Eye (tissue), 1 donor: Measurements from ENCODE around the gene CUX1.

Experiments
- DNase-seq: peaks from one replicate; pipeline ENCODE4 v3.0.0-alpha.2; 2015

The CUX1 gene

GRCh38 chr7:102081244-102081627, 263.8 kb downstream of the CUX1 start:
- DNase-seq = no peak

GRCh38 chr7:102082693-102083368, 265.4 kb downstream of the CUX1 start:
- no peak for DNase-seq

GRCh38 chr7:102085218-102085772, 267.9 kb downstream of the CUX1 start:
- DNase-seq = no peak

- DNase-seq = no peak
Measured at GRCh38 chr7:102089175-102090098, 272.0 kb downstream of the CUX1 start.

GRCh38 chr7:102093599-102094315, 276.3 kb downstream of the CUX1 start:
- DNase-seq = no peak

- DNase-seq = peak; percentile 36
Measured at GRCh38 chr7:102094316-102094650, 276.9 kb downstream of the CUX1 start.

- DNase-seq = peak; percentile 65
Measured at GRCh38 chr7:102095321-102096011, 278.0 kb downstream of the CUX1 start.

- DNase-seq = no peak
Measured at GRCh38 chr7:102096012-102096332, 278.5 kb downstream of the CUX1 start.

GRCh38 chr7:102096706-102097427, 279.4 kb downstream of the CUX1 start:
- no peak for DNase-seq

GRCh38 chr7:102097601-102098161, 280.3 kb downstream of the CUX1 start:
- DNase-seq = peak; percentile 70

GRCh38 chr7:102098986-102099385, 281.6 kb downstream of the CUX1 start:
- DNase-seq = no peak

- DNase-seq = no peak
Measured at GRCh38 chr7:102099474-102099873, 282.0 kb downstream of the CUX1 start.

GRCh38 chr7:102101111-102101551, 283.7 kb downstream of the CUX1 start:
- DNase-seq = no peak

- no peak for DNase-seq
Measured at GRCh38 chr7:102101926-102102325, 284.5 kb downstream of the CUX1 start.

- no peak for DNase-seq
Measured at GRCh38 chr7:102103027-102103372, 285.6 kb downstream of the CUX1 start.

GRCh38 chr7:102104245-102104644, 286.8 kb downstream of the CUX1 start:
- no peak for DNase-seq

GRCh38 chr7:102106625-102107024, 289.2 kb downstream of the CUX1 start:
- no peak for DNase-seq

- no peak for DNase-seq
Measured at GRCh38 chr7:102107474-102108104, 290.2 kb downstream of the CUX1 start.

GRCh38 chr7:102111061-102112041, 293.9 kb downstream of the CUX1 start:
- peak; percentile 88 for DNase-seq

GRCh38 chr7:102115181-102115580, 297.8 kb downstream of the CUX1 start:
- no peak for DNase-seq
